GM18867 (cell line): ENCODE data around the gene DRICH1.
"Not testable (repeated sequence)": the region's sequence is repeated elsewhere in the genome, so short reads cannot be mapped to it uniquely, and the experiment has no call there.

Source experiments
- ATAC-seq: cut with Tn5 transposase; IDR thresholded peaks from one replicate; pipeline ENCODE4 v1.9.1; 2021; ENCODE audit warnings: mild to moderate bottlenecking, moderate library complexity; ENCODE audit not compliant: unreplicated experiment

DRICH1 gene

DNA sequence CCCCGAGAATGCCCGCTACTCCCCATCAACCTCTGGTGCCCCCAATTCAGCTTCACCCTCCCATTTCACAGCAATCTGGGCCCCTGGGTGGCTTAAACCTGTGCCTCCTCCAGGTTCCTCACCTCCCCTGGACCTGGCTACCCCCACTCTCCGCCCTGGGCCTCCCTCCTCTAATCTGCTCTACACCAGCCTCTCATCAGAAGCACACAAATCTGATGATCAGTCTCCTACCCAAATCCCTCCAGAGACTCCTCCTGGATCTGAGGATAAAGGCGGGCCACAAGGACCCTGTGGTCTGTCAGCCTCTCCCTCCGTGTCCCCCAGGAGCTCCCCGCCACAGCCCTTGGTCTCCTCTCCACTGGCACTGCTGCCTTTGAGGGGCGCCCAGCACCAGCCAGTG is 28.9 kb downstream of the DRICH1 start:
- no peak for ATAC-seq

DNA sequence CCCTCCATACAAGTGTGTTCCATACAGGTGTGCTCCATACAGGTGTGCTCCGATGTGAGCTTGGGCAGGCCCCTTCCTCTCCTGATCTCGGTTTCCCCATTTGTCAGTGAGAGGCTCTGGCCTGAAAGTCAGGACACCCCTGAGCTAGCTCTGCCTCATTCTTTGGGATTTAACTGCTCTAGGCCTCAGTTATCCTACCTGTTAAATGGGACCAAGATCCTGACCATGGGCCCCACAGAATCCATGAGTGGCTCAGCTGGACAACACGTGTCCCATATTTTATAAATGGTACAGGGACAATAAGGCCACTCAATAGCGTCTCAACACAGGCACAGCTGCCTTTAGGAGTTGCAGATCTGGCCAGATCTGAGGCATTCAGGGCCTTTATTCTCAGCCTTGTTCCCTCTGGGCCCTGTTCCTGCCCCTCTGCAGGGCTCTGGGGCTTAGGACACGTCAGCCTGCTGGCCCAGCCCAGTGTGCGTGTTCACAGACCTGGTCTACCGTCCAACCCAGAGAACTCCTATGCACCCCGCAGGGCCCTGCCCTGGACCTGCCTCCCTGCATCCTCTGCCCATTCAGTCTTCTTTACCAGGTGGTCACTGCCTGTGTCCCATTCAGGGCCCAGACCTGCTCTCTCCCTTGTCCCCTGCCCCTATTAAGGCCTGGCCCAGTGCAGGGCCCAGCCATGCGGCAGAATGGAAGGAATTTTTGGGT is 33.2 kb downstream of the DRICH1 start:
- ATAC-seq: no peak

DNA sequence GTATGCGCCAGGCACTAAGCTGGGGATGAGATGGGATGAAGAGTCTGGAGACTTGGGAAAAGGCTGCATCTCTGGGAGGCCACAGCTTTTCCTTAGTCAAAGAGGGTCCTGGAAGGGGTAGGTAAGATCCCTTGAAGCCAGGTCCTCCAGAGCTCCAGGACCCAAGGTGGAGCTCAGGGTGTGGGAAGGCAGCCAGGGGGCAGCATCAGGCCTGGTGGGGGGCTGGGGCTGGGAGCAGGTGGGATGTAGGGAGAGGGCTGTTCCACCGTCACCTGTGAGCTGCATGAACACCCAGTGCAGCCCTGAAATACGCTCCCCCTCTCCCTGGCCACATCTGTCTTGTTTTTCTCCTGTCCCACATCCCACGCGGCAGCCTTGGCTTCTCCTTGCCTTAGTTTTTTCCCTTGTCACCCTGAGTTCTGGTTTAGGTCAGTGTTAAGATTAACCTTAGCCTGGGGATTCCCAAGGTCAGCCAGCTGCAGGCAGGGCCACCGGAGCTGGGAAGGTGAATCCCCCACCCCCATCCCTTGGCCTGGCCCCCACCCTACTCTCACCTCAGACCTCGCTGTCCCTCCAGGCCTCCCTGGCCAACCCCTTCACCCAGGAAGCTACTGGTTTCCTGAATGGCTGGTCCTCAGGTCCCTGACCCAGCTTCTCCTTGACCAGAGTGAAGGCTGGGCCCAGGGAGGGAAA is 34.4 kb downstream of the DRICH1 start:
- ATAC-seq: not testable (repeated sequence)

DNA sequence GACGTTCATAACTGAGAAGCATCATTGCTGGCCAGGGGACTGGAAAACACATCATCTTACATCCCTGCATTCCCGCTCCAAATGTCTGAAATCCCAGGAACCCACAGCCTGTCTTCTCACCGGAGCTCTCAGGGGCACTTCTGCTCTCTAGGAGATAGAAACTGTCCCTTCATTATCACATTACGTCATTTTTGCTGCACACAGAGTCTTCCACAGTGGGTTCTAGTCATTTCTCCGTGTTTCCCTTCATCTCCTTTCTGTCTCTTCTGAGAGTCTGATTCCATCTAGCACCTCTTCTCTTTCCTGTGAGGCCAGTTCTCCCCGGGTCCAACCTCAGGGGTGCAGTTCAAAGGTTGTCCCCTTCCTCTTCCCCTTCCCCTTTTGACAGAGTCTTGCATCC is 36.2 kb downstream of the DRICH1 start:
- ATAC-seq: not testable (repeated sequence)

DNA sequence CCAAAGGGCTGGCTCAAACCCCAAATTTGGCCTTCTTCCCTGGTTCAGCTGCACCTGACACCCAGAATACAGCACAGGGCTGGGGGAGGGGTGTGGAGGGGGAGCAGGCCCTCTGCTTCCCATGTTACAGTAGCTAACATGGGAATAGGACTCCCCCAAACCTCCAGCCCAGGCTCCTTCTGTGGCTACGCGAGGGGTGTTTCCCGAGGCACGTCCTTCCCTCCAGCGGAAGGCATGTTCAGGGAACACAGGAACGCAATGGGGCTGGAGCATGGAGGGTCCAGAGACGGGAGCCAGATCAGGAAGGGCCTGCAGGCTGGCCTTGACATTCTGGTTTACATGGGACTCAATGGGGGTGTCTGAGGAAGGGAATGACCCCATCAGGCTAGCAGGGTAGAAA is 40.3 kb downstream of the DRICH1 start:
- no peak for ATAC-seq

DNA sequence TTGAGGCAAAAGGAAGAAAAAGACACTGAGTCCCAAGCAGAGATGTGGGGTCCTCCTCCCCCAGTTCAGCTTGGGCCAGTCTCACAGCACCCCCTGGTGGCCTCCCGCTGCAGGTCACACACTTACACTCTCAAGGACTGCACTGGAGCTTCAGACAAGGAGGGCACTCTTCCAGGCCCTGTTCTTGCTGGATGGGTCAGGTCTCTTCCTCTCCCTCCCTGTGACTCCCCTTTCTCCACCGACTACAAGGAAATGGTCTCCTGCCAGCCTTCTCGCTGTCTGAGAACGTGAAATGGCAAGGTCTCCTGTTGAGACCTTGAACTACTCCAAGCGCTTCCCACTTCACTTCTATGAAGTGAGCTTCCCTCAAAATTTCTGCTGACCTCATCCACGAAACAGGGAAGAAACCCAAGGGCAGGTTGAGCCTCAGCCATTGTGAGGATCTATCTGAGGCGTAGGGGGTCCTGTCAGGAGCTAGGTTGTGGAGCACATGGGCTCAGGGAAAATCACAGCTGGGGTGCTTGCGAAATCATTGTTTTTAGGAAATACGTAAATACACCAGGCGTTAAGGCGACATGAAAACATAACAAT is 40.8 kb downstream of the DRICH1 start:
- ATAC-seq: no peak

DNA sequence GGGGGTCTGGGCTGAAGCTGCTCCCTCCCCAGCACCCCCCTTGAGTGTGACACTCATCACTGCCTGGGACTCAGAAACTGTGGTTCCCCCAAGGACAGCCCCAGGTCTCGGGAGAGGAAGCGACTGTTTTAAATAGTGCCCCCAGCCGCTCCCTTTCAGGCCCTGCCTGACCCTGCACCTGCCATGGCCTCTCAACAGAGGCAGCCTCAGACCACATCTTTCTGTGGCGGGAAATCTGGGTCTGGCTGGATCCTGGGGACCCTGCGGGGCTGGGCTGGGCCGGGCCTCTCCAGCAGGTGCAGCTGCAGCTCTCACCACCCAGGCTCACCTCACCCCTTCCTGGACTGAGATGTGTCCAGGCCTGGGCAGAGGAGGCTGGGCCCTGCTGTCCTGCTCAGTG is 48.3 kb downstream of the DRICH1 start:
- ATAC-seq: no peak

DNA sequence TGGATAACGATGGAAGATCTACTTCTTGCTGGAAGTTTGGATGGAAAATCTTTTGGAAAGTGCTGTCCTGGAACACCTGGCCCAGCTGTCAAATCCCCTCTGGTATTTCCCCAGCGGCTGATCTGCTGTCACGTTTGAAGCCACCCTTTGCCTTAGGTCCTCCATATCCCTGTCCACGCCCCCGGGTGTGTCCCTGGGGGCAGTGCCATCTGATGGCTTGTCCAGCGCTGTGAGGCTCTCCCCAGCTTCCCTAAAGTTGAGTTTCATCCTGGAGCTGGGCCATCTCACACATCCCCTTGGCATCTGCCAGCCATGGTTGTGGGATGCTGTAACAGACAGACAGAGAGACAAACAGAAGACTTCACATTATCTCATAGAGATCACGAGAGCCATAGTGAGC is 49.0 kb downstream of the DRICH1 start:
- ATAC-seq: no peak

DNA sequence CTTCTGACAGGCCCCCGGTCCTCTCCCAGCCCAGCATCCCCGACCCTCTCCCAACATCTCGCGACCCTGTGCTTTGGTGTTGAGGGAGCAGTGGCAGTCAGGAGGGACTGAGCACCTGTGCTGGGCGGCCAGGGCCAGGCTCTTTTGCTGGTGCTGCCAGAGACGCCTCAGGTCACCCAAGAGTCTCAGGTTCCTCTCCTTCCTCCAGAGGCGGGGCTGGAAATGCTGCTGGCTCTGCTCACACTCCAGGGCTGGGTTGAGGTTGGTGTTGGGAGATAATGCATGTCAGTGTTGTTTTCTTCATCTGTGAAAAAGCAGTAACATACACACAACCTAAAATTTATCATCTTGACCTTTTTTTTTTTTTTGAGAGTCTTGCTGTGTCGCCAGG is 50.9 kb downstream of the DRICH1 start:
- ATAC-seq: no peak

DNA sequence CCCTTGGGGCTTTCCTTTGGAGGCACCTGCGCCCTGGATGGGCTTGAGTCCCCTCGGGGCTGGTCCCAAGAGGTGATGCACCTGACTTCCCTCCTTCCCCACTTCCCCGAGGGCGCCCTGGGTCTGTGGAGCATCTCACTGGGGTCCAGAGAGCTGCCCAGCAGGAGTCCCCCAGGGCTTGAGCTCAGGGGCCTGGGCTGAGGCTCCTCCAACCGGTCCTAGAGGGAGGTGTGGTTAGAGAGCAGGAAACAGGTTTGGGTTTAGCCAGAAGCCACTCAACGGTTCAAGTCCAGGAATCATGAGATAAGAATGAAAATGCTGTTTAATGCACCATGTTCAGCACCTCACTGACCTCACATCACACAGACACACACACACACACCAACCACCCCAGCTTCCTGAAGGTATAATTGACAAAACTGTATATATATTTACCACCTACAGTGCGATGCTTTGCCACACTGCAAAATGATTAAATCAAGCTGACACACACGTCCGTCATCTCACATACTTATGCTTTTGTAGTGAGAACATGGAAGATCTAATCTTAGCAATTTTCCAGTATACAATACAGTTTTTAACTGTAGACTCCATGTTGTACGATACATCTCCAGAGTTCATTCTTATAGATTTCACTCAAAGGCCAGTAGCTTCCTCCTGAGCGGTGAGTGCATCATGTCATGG is 51.4 kb downstream of the DRICH1 start:
- no peak for ATAC-seq

DNA sequence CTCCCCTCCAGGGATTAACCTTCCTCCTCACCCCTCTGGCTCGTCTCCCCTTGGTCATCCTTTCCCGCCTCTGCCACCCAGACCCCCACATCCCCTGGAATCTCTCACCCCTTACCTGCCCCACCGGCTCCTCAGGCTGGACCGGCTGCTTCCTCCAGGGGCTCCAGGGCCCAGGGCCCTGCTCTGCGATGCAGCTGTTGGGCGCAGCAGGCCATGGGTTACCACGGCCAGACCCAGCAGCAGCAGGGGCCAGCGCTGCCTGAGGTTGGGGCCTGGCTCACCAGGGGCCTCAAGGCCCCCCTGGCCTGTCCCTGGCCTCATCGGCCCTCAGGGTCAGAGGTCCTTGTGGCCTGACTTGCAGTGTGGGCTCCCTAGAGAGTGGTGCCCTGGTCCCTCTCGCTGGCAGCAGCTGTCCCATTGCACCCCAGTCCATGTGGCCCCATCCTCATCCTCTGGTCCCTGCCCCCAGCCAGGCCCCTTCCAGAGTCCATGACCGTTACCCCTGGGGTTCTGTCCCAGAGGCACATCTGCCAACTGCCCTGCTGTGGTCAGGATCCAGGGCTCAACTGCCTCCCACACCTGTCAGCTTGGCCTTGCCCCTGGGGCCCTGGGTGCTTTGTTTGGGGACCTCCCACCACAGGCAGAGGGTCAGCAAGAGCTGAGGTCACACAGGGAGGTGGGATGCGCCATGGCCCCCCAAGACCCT is 52.1 kb downstream of the DRICH1 start, which contains the start of gene IGLL1:
Gene IGLL1 (minus strand): TSS at position 421 of the 706 bp plus-strand sequence. CDS start 100 bp downstream, at position 321.
- no peak for ATAC-seq

DNA sequence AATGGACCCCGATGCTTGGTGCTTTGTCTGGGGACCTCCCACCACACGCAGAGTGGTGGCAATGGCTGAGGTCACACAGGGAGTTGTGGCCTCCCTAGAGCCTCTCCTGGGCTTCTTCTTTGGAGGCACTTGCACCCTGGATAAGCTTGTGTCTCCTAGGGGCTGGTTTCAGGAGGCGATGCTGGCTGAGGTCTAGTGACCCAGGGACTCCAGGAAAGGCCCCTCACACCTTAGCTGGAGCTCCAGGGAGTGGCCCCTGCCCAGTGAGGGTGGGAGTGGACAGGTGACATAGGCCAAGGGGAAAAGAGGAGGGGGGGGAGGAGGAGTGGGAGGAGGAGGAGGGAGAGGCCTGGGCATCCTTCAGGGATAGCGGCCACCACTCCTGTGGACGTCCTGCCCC is 52.8 kb downstream of the DRICH1 start:
- no peak for ATAC-seq

DNA sequence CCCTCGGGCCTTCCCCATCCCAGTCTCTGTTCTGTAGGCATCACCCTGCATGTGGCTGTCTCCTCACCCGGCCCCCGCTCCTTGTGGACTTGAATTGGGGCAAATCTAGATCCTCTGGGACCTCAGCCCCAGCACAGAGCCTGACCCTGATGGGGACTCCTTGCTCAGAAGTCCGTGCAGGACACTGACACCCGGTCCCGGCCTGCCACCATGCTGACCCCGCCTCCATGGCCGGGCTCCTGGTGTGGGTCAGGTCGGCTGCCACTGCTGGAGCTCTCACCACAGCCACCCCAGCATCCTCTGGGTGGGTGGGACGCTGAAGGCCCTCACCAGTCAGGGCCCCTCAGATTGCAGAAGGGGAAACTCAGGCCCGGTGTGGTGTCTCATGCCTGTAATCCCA is 53.8 kb downstream of the DRICH1 start:
- ATAC-seq: no peak

DNA sequence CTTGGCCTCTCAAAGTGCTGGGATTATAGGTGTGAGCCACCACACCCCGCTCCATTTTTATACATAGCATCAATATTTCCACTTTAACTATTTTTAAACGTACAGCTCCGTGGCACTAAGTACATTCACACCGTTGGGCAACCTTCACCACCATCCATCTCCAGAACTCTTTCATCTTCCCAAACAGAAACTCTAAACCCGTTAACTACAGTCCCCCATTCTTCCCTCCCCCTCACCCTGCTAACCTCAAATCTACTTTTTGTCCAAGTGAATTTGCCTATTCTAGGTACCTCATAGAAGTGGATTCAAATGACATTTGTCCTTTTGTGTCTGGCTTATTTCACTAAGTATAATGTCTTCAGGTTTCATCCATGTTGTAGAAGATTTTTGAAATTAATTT is 55.4 kb downstream of the DRICH1 start:
- ATAC-seq: no peak

DNA sequence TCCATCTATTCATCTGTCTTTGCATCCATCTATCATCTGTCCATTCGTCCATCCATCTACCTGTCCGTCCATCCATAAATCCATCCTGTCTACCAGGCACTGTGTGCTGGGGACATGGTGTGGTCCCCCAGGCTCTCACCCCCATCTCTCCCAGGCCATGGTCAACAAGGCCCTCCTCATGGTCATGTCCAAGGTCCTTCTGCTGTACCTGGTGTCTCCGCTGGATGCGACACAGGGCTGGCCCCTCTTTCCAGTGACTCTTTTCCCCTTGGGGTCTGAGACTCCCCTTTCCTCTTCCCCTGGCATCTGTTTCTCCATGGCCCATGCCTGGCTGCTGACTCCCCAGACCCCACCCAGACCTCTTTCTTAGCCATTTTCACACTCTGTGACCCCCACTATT is 56.5 kb downstream of the DRICH1 start:
- ATAC-seq: no peak

DNA sequence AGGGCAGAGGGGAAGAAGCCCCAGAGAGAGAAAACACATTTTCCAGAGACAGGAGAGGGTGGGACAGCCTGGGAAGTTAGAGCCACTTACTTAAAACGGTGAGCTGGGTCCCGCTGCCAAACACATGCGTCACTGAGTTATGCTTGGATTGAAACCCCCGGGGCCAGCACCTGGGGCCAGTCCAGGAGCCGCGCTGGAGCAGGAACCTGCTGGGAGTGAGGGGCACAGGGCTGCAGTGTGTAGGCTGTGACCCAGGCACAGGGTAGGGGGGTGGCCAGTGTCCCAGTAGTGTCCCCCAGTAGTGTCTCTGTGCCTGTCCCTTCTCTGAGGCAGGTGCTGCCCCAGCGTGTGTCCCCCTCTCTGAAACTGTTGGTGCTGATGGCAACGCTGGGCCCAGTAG is 57.2 kb downstream of the DRICH1 start:
- no peak for ATAC-seq

DNA sequence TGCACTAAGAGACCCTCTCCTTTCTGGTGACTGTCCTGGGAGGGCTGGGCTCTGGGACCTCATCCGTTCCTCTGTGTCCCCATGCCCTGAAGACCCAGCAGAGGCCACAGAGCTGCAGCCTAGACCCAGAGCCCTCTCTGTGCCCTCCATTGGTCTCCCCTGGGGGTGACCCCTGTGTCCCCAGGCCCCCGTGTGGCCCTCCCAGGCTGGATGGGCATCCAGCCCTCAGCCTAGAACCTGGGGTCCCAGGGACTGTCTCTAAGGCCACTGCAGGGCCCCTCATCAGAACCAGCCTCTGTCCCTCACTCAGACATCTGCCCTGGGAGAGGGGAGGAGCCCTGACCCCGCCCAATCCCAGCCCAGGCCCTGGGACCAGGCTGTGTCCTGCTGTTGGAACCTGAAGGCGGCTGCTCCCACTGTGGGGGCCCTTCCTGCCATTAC is 57.7 kb downstream of the DRICH1 start:
- no peak for ATAC-seq

DNA sequence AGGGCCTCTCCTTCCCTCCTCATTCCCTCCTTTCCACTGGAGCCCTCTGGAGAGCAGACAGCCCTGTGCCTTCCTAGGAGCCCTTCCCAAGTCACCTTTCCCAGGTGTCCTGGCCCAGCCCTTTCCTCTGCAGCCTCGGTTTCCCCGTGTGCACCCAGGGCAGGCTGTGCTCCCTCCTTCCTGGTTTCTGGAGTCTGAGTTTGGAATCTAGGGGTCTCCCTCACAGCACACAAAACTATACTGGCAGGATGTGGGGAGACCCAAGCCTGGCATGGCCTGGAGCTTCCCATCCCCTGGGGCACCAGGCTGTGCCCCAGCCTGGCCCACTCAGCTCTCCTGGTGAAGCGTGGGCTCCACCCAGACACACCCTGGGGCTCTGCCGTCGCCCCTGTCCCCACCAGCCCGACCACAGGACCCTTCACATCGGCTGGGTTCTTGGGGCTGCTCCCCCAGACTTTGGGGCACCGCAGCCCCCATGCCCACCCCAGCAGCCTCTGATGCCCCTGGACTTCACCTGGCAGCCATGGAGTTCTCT is 58.4 kb downstream of the DRICH1 start:
- not testable (repeated sequence) for ATAC-seq

DNA sequence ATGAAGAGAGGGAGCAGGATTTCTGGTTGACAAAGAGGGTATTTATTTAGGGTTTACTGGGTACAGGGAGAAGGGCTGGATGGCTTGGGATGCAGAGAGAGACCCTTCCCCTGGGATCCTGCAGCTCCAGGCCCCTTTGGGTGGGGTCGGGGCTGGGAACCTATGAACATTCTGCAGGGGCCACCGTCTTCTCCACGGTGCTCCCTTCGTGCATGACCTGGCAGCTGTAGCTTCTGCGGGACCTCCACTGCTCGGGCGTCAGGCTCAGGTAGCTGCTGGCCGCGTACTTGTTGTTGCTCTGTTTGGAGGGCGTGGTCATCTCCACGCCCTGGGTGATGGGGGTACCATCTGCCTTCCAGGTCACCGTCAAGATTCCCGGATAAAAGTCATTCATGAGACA is 59.0 kb downstream of the DRICH1 start:
- not testable (repeated sequence) for ATAC-seq

DNA sequence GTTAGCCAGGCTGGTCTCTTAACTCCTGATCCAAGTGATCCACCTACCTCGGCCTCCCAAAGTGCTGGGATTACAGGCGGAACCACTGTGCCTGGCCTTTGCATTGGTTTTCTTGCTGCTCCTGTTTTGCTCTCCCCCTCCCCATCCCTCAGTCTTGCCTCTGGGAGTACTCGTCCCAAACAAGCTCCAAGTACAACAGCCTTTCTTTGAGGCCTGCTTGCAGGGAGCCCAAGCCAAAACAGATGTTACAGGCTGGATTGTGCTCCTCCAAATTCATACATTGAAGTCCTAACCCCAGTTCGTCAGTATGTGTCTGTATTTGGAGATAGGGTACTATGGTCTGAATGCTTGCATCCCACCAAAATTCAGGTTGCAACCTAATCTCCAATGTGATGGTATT is 60.6 kb downstream of the DRICH1 start:
- ATAC-seq: no peak

DNA sequence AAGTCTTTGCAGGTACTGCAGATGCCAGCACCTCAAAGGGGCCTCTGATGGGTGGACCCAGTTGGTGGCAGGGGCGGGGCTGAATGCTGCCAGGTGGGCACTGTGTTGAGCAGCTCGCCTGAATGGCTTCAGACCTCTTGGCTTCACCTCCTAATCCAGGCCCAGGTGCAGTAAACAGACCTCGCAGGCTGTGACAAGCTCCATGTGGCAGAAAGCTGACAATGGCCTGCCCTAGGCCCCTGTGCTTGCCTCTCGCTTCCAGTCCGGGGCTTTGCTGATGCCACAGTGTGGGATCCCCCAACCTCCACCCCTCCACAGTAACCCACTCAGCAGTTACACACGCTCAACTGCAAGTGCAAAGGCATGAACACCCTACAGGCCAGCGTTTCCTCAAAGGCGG is 61.4 kb downstream of the DRICH1 start:
- no peak for ATAC-seq
